Right ventricle myocardium superior (tissue), 1 donor: ENCODE measurements around the gene PRR33. TPM values are rescaled to one million over a fixed set of nuclear protein-coding genes. Genes with fewer than 3 reads are reported as not detected.

Experiments used
- ATAC-seq: fragments of 200-7000 bp; cut with Tn5 transposase; one replicate; pipeline ENCODE4 v1.9.1; 2020; ENCODE audit warnings: mild to moderate bottlenecking; ENCODE audit not compliant: poor library complexity
- DNase-seq: peaks from one replicate; pipeline ENCODE4 v3.0.0-alpha.2; 2020
- intact Hi-C: fragments of 100-400 bp; cut with DNase I; formaldehyde crosslinking; loops from one replicate; pipeline ENCODE4 v1.11.2; 2022
- total RNA-seq: library from RNA; stranded (reverse); fragmentation: NEBNext Ultra II Directional; extraction: Animal tissue kit (Norgen Biotek cat#: 25700); gene quantifications from one replicate; pipeline ENCODE4 v1.2.1, GENCODE V29; 2021
- donor health status: DM: no; HTN: yes; CAD: no; lungs with severe emphysema.

Gene PRR33
- total RNA-seq, 1 donor from 2014 or later = 5.8 TPM

GRCh38 chr11:1847006-1847735 lies 44.5 kb downstream of the PRR33 start:
- no peak for ATAC-seq
- no peak for DNase-seq
- intact Hi-C loops = no loop called here

- ATAC-seq (no peak), DNase-seq (no peak)
- intact Hi-C loops = no loop called here
These were observed 45.2 kb downstream of the PRR33 start for GRCh38 chr11:1846453-1846932.

GRCh38 chr11:1845561-1846452 lies 45.9 kb downstream of the PRR33 start:
- intact Hi-C loops = no loop called here
- DNase-seq (no peak), ATAC-seq (no peak)

DNA sequence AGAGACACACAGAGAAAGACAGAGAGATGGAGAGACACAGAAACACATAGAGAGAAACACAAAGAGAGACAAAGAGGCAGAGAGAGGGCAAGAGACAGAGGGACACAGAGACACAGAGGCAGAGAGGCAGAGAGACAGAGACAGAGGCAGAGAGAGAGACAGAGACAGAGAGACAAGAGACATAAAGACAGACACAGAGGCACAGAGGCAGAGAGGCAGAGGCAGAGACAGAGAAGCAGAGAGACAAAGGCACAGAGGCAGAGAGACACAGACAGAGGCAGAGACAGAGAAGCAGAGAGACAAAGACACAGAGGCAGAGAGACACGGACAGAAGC lies 46.6 kb downstream of the PRR33 start:
- intact Hi-C loops = no loop called here
- no peak for DNase-seq
- ATAC-seq = no peak

- peak; percentile 23 for ATAC-seq
- intact Hi-C loops = loop anchor here (5.0 kb wide), 1 partner anchor 38 kb away; no protein-coding TSS in a partner anchor
- peak; percentile 83 for DNase-seq
These were observed 47.2 kb downstream of the PRR33 start for GRCh38 chr11:1844221-1845094.

- ATAC-seq (no peak), DNase-seq (peak; percentile 34)
- intact Hi-C loops = loop anchor here (5.0 kb wide), 1 partner anchor 39 kb away; no protein-coding TSS in a partner anchor
These were observed 47.9 kb downstream of the PRR33 start for GRCh38 chr11:1843796-1844195.

GRCh38 chr11:1843098-1843473 lies 48.6 kb downstream of the PRR33 start:
- intact Hi-C loops = loop anchor here (5.0 kb wide), 1 partner anchor 39 kb away; no protein-coding TSS in a partner anchor
- peak; percentile 23 for DNase-seq
- ATAC-seq = no peak

GRCh38 chr11:1842149-1843097 lies 49.3 kb downstream of the PRR33 start:
- ATAC-seq = peak; percentile 85
- peak; percentile 84 for DNase-seq
- intact Hi-C loops = loop anchor here (5.0 kb wide), 1 partner anchor 40 kb away; no protein-coding TSS in a partner anchor

GRCh38 chr11:1841511-1842148 lies 50.1 kb downstream of the PRR33 start:
- DNase-seq (peak; percentile 38), ATAC-seq (no peak)
- intact Hi-C loops = loop anchor here (5.0 kb wide), 1 partner anchor 41 kb away; no protein-coding TSS in a partner anchor

DNA sequence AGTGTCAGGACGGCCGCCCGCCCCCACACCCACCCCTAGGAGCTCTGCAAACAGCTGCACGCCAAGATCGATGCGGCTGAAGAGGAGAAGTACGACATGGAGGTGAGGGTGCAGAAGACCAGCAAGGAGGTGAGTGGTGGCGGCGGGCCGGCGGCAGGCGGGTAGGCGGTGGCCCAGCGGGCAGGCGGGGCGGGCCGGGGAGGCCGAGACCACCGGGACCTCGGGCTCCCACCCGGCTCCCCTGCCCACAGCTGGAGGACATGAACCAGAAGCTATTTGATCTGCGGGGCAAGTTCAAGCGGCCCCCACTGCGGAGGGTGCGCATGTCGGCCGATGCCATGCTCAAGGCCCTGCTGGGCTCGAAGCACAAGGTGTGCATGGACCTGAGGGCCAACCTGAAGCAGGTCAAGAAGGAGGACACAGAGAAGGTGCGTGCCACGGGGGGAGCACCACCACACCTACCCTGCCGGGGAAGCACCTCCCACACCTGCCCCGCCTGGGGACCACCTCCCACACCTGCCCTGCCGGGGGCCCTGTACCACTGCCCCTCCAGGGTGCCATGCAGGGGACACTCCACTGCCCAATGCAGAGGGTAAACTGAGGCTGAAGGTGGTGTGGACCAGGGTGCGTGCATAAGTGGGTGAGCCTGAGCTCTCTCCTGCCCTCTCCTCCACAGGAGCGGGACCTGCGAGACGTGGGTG lies 50.8 kb downstream of the PRR33 start:
- DNase-seq = peak; percentile 24
- intact Hi-C loops = loop anchor here (5.0 kb wide), 1 partner anchor 41 kb away; no protein-coding TSS in a partner anchor
- no peak for ATAC-seq

DNA sequence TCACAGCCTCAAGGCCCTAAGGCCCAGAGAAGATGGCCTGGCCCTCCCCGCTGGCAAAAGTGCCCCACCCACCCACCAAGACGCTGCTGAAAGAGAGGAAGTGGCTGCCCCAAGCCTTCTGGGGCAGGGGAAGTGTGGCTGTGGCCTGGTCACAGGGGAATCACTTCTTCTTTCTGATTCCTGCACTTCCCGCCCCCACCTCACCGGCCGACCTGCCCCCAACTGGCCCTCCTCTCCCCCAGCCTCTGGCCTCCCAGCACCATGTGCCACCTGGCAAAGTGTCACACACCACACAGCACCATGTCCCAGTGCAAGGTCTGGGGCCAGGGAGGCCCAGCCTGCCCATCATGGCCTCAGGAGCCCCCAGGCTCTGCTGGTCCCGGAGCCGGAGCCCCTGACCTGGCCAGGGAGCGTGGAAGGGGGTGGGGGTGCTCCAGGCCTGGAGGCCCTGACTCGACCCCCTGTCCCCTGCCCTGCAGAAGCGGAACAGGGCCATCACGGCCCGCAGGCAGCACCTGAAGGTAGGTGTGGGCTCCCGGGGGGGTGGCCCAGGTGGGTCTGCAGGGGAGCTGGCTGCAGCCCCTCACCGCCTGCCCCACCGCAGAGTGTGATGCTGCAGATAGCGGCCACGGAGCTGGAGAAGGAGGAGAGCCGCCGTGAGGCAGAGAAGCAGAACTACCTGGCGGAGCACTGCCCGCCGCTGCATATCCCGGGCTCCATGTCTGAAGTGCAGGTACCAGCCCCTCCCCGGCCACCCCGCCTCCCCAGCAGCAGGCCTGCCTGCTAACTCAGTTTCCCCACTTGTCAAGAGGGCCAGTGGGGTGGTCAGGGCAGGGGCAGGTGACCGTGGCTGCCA lies 51.5 kb downstream of the PRR33 start:
- DNase-seq (peak; percentile 83), ATAC-seq (peak; percentile 3)
- intact Hi-C loops = loop anchor here (5.0 kb wide), 2 partner anchors 42 to 312 kb away; no protein-coding TSS in a partner anchor

DNA sequence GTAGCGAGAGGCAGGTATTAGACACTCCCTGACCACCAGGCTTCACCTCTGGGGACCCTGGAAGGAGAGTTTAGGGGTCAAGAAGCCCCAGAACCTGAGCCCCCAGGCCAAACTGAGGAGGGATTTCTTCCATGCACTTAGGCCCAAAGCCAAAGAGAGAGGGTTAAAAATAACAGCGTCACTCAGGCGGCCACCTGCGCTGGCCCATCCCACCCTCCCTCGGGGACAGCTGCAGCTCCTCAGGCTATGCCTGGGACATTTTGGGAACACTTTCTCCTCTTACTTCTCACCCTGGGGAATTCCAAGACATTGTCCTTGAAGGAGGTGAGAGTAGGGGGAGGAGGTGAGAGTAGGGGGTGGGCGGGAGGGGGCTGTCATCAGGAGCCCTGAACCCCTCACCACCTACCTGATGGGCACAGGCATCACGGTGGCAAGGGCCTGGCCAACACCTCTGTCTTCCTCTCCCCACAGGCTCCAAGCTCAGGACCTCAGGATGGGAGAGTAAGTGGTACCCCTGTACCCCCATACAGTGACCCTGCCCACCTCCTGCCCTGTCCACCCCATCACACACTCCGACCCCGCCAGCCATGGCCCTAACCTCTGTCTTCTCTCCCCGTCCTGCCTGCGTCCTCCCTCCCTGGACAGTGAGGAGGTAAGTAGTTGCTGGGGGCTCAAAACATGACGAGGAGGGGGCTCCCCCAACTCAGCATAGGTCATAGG lies 52.3 kb downstream of the PRR33 start:
- DNase-seq = no peak
- intact Hi-C loops = loop anchor here (5.0 kb wide), 1 partner anchor 313 kb away; no protein-coding TSS in a partner anchor
- ATAC-seq = no peak

DNA sequence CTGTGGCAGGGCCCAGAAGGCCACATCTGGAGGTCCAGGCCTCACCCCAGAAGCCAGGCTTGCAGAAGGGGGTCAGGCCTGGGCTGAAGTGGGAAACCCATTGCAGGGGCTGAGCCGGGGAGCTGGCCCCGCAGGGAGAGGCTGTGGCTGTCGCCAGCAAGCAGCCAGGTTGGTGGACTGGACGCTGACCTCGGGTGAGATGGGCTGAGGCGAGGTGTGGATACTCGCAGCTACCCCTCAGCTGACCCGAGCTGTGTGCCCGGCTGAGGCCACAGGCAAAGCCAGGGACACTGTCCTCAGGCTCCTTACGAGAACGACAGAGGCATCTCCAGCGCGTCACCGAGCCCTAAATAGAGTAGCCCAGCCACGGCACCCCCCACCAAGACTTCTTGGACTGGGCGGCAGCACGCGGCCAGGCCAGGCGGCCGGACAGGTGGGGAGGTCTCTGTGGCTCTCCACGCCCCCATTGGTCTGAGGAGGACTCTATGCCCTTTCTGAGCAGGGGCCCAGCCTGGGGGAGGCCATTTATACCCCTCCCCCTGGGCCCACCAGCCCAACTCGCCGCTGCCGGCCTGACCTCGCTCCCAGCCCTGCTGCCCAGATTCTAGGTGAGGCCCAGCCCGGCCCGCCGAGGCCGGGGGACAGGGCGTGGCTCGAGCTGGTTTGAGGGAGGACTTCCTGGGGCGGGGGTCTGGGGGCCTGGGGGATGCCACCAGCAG lies 53.1 kb downstream of the PRR33 start, which contains the start of gene TNNI2:
Gene TNNI2, plus strand, starts transcription at position 556 of the 719 bp plus-strand sequence. CDS start 716 bp downstream, outside the sequence.
- ATAC-seq (no peak), DNase-seq (peak; percentile 38)
- intact Hi-C loops = loop anchor here (5.0 kb wide), 1 partner anchor 314 kb away; no protein-coding TSS in a partner anchor
